ENCODE data around the gene IFT22.

DNA sequence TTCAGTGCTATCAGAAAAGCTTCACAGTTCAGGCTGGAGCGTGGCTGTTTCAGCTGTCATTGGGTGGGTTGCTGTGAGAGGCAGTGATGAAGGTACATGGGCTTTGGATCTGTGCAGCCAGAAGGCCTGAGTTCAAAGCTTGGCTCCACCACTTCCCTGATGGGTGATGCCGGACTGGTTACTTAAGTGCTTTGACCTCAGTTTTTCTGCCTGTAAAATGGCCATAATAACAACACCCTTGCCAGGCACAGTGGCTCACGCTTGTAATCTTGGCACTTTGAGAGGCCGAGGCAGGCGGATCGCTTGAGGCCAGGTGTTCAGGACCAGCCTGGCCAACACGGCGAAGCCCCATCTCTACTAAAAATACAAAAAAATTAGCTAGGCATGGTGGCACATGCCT lies 10.4 kb upstream of the IFT22 start:
- TF ChIP-seq GATA3 (IDR thresholded peaks at IDR 0.05; ENCODE audit: low read depth, low read length) (no peak), GATA2 (IDR thresholded peaks at IDR 0.05; ENCODE audit: low read depth, low read length) (no peak)
